K562 (cell line): ENCODE measurements around the gene DGCR2. TPM values are rescaled to one million over a fixed set of nuclear protein-coding genes. Genes with fewer than 3 reads are reported as not detected.

Experiments used
- ILF3 ChIP-seq: fragments of 450-650 bp; IDR thresholded peaks from 2 replicates; pipeline ENCODE4 v1.6.1; 2018; ENCODE audit warnings: antibody characterized with exemption, mild to moderate bottlenecking, moderate library complexity, borderline replicate concordance
- KDM2B ChIP-seq: fragments of 250-450 bp; sonication (Bioruptor Pico); IDR thresholded peaks from 2 replicates; pipeline ENCODE4 v1.8.0; 2021; ENCODE audit warnings: mild to moderate bottlenecking, moderate library complexity
- MAFF ChIP-seq: IDR thresholded peaks from 2 replicates; pipeline ENCODE4 v1.6.1; 2012; ENCODE audit warnings: low read length, improper control_type of control experiment
- MYNN ChIP-seq, 2 experiments: sonication (generic); formaldehyde crosslinking in 1 of 2; IDR thresholded peaks; 2 replicates each; pipeline versions ENCODE4 v1.5.0 to v1.6.1; 2016 to 2020; ENCODE audit warnings: antibody characterized with exemption in 1 of 2, missing genetic modification reagents in 1 of 2
- POLR2H ChIP-seq: IDR thresholded peaks from 2 replicates; pipeline ENCODE4 v1.6.1; 2016; ENCODE audit warnings: missing genetic modification characterization, low read depth, mild to moderate bottlenecking, control low read depth, missing compliant biosample characterization, moderate library complexity
- RBBP5 ChIP-seq: fragments of 200-600 bp; sonication (generic); IDR thresholded peaks from 2 replicates; pipeline ENCODE4 v1.6.1; 2012; ENCODE audit warnings: borderline replicate concordance, mild to moderate bottlenecking, low read length, control low read depth, inconsistent platforms; ENCODE audit not compliant: insufficient read depth, poor library complexity, severe bottlenecking
- SMARCC2 ChIP-seq: fragments of 450-650 bp; IDR thresholded peaks from 2 replicates; pipeline ENCODE4 v1.6.1; 2017; ENCODE audit warnings: antibody characterized with exemption, moderate library complexity, mild to moderate bottlenecking, low read depth
- SNIP1 ChIP-seq: fragments of 450-650 bp; IDR thresholded peaks from 2 replicates; pipeline ENCODE4 v1.7.1; 2017; ENCODE audit warnings: low read depth, mild to moderate bottlenecking
- STAG1 ChIP-seq: sonication (generic); formaldehyde crosslinking; IDR thresholded peaks from 2 replicates; pipeline ENCODE4 v1.5.0; 2020; ENCODE audit warnings: missing genetic modification reagents, borderline replicate concordance
- ZNF408 ChIP-seq: fragments of 250-450 bp; sonication (Bioruptor Pico); IDR thresholded peaks from 2 replicates; pipeline ENCODE4 v1.4.0; 2020; ENCODE audit warnings: low read depth, mild to moderate bottlenecking, moderate library complexity
- ZNF583 ChIP-seq: fragments of 250-450 bp; sonication (Bioruptor Pico); IDR thresholded peaks from 2 replicates; pipeline ENCODE4 v1.4.0; 2020
- ZNF699 ChIP-seq: fragments of 250-450 bp; sonication (Bioruptor Pico); IDR thresholded peaks from 2 replicates; pipeline ENCODE4 v1.8.0; 2021; ENCODE audit warnings: mild to moderate bottlenecking, moderate library complexity; ENCODE audit not compliant: insufficient replicate concordance
- polyA plus RNA-seq, 8 experiments: library from polyadenylated mRNA; depleted of rRNA in 4 of 8; stranded (reverse) in 5 of 8; unstranded in 3 of 8; fragments of >200 nt; fragmentation: Nextera tagmentation in 2 of 8; fragmentation: Illumina TruSeq in 1 of 8; extraction: Ambion mirVana in 2 of 8; extraction: Trizol in 1 of 8; gene quantifications; 2 replicates each; pipeline versions ENCODE4 v1.2.1 to v1.2.3, GENCODE V29; 2011 to 2014; ENCODE audit warnings: inconsistent platforms in 1 of 8, missing spikeins in 1 of 8
- total RNA-seq, 7 experiments: library from RNA; depleted of rRNA in 6 of 7; stranded (reverse); fragments of >200 nt in 6 of 7; fragmentation: Illumina TruSeq in 2 of 7; extraction: Trizol in 2 of 7; gene quantifications; 2 replicates each; pipeline versions ENCODE4 v1.2.1 to v1.2.3, GENCODE V29; 2011 to 2021; ENCODE audit warnings: low replicate concordance in 1 of 7
- TF ChIP-seq, protein P1 (sequence below): sonication (generic); formaldehyde crosslinking; IDR thresholded peaks from 2 replicates; pipeline ENCODE4 v1.8.0; 2022; ENCODE audit warnings: mild to moderate bottlenecking, low read depth, missing genetic modification reagents
- TF ChIP-seq, protein P2 (sequence below): fragments of 250-450 bp; sonication (Bioruptor Pico); IDR thresholded peaks from 2 replicates; pipeline ENCODE4 v1.4.0; 2020; ENCODE audit warnings: mild to moderate bottlenecking, moderate library complexity, borderline replicate concordance
- TF ChIP-seq, protein P3 (sequence below), 3 experiments: fragments of 200-800 bp in 1 of 3; sonication (Bioruptor generic) in 1 of 3; sonication (generic) in 1 of 3; formaldehyde crosslinking in 1 of 3; IDR thresholded peaks; 2 replicates each; pipeline versions ENCODE4 v1.6.1 to v1.8.0; 2016 to 2022; ENCODE audit warnings: mild to moderate bottlenecking in 2 of 3, missing compliant biosample characterization in 2 of 3, missing genetic modification characterization in 2 of 3, missing genetic modification reagents in 1 of 3

The DGCR2 gene
- total and polyA plus RNA-seq, 9 of the 15 experiments (the other 6 are each of a cell fraction or from before 2014, with no cell fraction given), result 0.69 to 101 (median 56.4) TPM

DNA sequence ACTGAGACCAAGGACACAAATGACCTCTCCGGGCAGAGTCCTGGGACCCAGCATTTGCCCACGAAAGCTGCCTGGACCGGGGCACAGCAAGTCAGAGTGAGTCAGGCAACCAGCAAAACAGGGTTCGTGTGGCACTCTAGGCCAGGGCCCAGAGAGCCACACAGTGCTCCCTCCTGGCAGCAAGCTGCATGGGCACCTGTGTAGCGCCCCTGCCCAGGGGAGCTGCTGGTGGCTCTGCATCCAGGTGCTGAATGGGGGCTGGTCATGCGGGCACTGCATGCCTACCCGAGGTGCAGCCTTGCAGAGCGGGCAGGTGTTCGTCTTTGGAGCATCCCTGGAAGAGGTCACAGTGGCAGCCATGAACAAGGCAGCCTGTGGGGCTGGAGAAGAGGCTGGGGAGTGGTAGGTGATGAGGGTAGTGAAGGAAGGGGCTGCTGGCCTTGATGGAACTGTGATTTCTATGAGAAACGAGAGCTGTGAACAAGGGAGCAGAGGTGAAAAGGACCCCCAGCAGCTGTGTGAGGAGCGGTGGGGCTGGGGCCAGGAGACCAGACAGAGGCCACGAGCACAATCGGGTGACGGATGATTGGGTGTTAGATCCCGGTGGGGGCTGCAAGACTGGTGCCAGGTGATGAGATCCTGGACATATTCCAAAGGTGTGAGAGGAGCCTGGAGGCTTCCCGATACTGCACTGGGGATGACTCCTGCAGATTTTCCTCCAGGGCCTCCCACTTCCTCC is 63.3 kb downstream of the DGCR2 start (continued):
- TF ChIP-seq, protein P1, sequence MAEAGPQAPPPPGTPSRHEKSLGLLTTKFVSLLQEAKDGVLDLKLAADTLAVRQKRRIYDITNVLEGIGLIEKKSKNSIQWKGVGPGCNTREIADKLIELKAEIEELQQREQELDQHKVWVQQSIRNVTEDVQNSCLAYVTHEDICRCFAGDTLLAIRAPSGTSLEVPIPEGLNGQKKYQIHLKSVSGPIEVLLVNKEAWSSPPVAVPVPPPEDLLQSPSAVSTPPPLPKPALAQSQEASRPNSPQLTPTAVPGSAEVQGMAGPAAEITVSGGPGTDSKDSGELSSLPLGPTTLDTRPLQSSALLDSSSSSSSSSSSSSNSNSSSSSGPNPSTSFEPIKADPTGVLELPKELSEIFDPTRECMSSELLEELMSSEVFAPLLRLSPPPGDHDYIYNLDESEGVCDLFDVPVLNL, result no peak
- TF ChIP-seq SMARCC2 (no peak), ZNF583 (CRISPR knock-in tag) (no peak), RBBP5 (peak; percentile 12), ILF3 (no peak), ZNF408 (CRISPR knock-in tag) (no peak), ZNF699 (CRISPR knock-in tag) (no peak), MYNN (IDR thresholded peaks at IDR 0.05) (no peak), MYNN (CRISPR knock-in tag; IDR thresholded peaks at IDR 0.05) (no peak), POLR2H (tag) (no peak), MAFF (no peak), KDM2B (CRISPR knock-in tag) (no peak), SNIP1 (no peak), STAG1 (CRISPR knock-in tag) (peak; percentile 54; the same call in 1 of the 2 replicates)
- TF ChIP-seq, protein P2, sequence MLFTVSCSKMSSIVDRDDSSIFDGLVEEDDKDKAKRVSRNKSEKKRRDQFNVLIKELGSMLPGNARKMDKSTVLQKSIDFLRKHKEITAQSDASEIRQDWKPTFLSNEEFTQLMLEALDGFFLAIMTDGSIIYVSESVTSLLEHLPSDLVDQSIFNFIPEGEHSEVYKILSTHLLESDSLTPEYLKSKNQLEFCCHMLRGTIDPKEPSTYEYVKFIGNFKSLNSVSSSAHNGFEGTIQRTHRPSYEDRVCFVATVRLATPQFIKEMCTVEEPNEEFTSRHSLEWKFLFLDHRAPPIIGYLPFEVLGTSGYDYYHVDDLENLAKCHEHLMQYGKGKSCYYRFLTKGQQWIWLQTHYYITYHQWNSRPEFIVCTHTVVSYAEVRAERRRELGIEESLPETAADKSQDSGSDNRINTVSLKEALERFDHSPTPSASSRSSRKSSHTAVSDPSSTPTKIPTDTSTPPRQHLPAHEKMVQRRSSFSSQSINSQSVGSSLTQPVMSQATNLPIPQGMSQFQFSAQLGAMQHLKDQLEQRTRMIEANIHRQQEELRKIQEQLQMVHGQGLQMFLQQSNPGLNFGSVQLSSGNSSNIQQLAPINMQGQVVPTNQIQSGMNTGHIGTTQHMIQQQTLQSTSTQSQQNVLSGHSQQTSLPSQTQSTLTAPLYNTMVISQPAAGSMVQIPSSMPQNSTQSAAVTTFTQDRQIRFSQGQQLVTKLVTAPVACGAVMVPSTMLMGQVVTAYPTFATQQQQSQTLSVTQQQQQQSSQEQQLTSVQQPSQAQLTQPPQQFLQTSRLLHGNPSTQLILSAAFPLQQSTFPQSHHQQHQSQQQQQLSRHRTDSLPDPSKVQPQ (CRISPR knock-in tag), result no peak
- TF ChIP-seq, protein P3, sequence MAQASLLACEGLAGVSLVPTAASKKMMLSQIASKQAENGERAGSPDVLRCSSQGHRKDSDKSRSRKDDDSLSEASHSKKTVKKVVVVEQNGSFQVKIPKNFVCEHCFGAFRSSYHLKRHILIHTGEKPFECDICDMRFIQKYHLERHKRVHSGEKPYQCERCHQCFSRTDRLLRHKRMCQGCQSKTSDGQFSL (CRISPR knock-in tag; IDR thresholded peaks at IDR 0.05), result 0 out of 2 replicates have a peak, but pooled peaks have one; percentile 43
- TF ChIP-seq, protein P3 (tag; IDR thresholded peaks at IDR 0.05), result no peak
